Liver (tissue), 3 donors: ENCODE results near the gene PPP2R2C.

Experiments used
- RAD21 ChIP-seq, 2 donors: IDR thresholded peaks; 2 replicates each; pipeline ENCODE4 v1.6.1; 2016; ENCODE audit warnings: antibody characterized with exemption in 2 of 2, mild to moderate bottlenecking in 2 of 2
- YY1 ChIP-seq: IDR thresholded peaks from 2 replicates; pipeline ENCODE4 v1.6.1; 2016; ENCODE audit warnings: antibody characterized with exemption, mild to moderate bottlenecking
- TF ChIP-seq, protein P1 (sequence below): IDR thresholded peaks from 2 replicates; pipeline ENCODE4 v1.6.1; 2016; ENCODE audit warnings: antibody characterized with exemption
- TF ChIP-seq, protein P2 (sequence below): fragments of 150-350 bp; IDR thresholded peaks from 2 replicates; pipeline ENCODE4 v1.5.1; 2017; ENCODE audit warnings: improper control_type of control experiment, low read depth, low read length; ENCODE audit not compliant: missing input control
- TF ChIP-seq, protein P3 (sequence below): IDR thresholded peaks from 2 replicates; pipeline ENCODE4 v1.6.1; 2016; ENCODE audit warnings: antibody characterized with exemption
- donor health status: healthy.
- donor health status: healthy.

DNA sequence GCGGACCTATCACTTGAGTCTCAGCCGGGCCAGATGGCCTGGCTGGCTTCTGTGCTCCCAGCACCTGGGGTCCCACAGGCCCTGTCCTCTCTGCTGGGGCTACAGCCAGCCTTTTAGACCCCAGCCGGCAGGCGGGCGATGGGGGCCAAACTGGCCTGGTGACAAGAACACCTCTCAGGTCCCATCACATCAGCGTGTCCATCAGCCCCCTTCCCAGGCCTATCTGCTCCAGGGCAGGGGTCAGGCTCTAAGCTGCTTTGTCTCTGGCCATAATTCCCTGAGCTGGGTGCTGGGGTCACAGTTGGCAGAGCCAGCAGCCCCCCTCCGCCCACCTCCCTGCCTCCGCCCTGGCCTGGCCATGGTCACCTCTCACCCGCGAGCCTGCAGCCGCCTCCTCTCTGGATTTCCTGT lies 77.7 kb downstream of the PPP2R2C start:
- TF ChIP-seq RAD21 (IDR thresholded peaks at IDR 0.05): no peak
- TF ChIP-seq, protein P1, sequence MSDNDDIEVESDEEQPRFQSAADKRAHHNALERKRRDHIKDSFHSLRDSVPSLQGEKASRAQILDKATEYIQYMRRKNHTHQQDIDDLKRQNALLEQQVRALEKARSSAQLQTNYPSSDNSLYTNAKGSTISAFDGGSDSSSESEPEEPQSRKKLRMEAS: no peak
- TF ChIP-seq, protein P2, sequence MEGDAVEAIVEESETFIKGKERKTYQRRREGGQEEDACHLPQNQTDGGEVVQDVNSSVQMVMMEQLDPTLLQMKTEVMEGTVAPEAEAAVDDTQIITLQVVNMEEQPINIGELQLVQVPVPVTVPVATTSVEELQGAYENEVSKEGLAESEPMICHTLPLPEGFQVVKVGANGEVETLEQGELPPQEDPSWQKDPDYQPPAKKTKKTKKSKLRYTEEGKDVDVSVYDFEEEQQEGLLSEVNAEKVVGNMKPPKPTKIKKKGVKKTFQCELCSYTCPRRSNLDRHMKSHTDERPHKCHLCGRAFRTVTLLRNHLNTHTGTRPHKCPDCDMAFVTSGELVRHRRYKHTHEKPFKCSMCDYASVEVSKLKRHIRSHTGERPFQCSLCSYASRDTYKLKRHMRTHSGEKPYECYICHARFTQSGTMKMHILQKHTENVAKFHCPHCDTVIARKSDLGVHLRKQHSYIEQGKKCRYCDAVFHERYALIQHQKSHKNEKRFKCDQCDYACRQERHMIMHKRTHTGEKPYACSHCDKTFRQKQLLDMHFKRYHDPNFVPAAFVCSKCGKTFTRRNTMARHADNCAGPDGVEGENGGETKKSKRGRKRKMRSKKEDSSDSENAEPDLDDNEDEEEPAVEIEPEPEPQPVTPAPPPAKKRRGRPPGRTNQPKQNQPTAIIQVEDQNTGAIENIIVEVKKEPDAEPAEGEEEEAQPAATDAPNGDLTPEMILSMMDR: no peak
- no peak for TF ChIP-seq YY1
- TF ChIP-seq, protein P3, sequence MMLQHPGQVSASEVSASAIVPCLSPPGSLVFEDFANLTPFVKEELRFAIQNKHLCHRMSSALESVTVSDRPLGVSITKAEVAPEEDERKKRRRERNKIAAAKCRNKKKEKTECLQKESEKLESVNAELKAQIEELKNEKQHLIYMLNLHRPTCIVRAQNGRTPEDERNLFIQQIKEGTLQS: no peak
